Left renal cortex interstitium (tissue), 4 donors: ENCODE data around the gene ARHGAP4. TPM values are rescaled to one million over a fixed set of nuclear protein-coding genes. Genes with fewer than 3 reads are reported as not detected.

Experiments used
- DNase-seq, 4 donors: peaks; one replicate each; pipeline ENCODE4 v3.0.0-alpha.2; 2013; ENCODE audit warnings: low read depth in 4 of 4, low spot score in 2 of 4, missing footprints in 1 of 4
- polyA plus RNA-seq, 4 donors: library from polyadenylated mRNA; unstranded; fragments of 120-200 nt; gene quantifications; one replicate each; pipeline ENCODE4 v1.2.1, GENCODE V29; 2013; ENCODE audit not compliant: insufficient read length in 4 of 4

ARHGAP4 gene
- polyA plus RNA-seq, 4 donors, result 19.0 to 48.5 (median 36.0) TPM

- no peak for DNase-seq
Measured at GRCh38 chrX:153964105-153964504, 38.0 kb upstream of the ARHGAP4 start.

GRCh38 chrX:153963546-153963945 lies 37.5 kb upstream of the ARHGAP4 start:
- no peak for DNase-seq

GRCh38 chrX:153961292-153961691 lies 35.2 kb upstream of the ARHGAP4 start:
- no peak for DNase-seq

GRCh38 chrX:153960786-153961185 lies 34.7 kb upstream of the ARHGAP4 start:
- DNase-seq, result no peak

- no peak for DNase-seq
Measured at GRCh38 chrX:153960077-153960476, 34.0 kb upstream of the ARHGAP4 start.

- DNase-seq, result no peak
Measured at GRCh38 chrX:153959649-153960048, 33.6 kb upstream of the ARHGAP4 start.

- DNase-seq, result no peak
Measured at GRCh38 chrX:153958605-153959004, 32.5 kb upstream of the ARHGAP4 start.

GRCh38 chrX:153957224-153957623 lies 31.2 kb upstream of the ARHGAP4 start:
- DNase-seq, result no peak

- DNase-seq, result no peak
Measured at GRCh38 chrX:153956044-153956907, 30.2 kb upstream of the ARHGAP4 start.

- no peak for DNase-seq
Measured at GRCh38 chrX:153955228-153955732, 29.2 kb upstream of the ARHGAP4 start.

- no peak for DNase-seq
Measured at GRCh38 chrX:153954558-153955227, 28.6 kb upstream of the ARHGAP4 start.

- no peak for DNase-seq
Measured at GRCh38 chrX:153953892-153954557, 28.0 kb upstream of the ARHGAP4 start.

GRCh38 chrX:153953342-153953830 lies 27.3 kb upstream of the ARHGAP4 start:
- DNase-seq, result no peak

GRCh38 chrX:153952373-153953026 lies 26.4 kb upstream of the ARHGAP4 start:
- no peak for DNase-seq

GRCh38 chrX:153951683-153952372 lies 25.8 kb upstream of the ARHGAP4 start:
- DNase-seq, result no peak

- DNase-seq, result no peak
Measured at GRCh38 chrX:153950127-153950526, 24.1 kb upstream of the ARHGAP4 start.

GRCh38 chrX:153948847-153949805 lies 23.1 kb upstream of the ARHGAP4 start:
- no peak for DNase-seq

- no peak for DNase-seq
Measured at GRCh38 chrX:153948002-153948466, 22.0 kb upstream of the ARHGAP4 start.
